ENCODE results near the gene POU2F2. TPM values are rescaled to one million over a fixed set of nuclear protein-coding genes. Genes with fewer than 3 reads are reported as not detected.

POU2F2 gene
- polyA plus RNA-seq, 1 experiment = 2.2 TPM

DNA sequence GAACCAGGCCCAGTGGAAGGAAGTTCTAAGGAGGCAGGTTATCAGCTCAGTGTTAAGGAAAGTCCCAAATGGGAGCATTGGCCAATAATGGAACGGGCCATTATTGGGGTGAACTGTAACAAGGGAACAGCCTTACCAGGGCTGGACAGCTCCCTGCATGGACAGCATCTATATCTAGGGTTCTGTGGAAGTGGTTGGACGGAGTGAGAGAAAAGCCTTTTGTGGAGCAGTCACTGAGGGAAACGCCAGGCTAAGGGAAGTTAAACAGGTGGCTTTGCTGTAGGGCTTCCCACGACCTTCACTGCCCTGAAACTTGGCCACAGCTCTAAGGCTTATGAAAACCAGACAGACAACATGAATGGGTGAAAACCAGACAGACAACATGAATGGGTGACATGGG, 17.0 kb downstream of the POU2F2 start:
- Histone ChIP-seq H3K36me3 (ENCODE audit: control insufficient read depth, insufficient read depth, low read length) (peaks cover 5% of the 10 kb centered on the region), H3K4me3 (ENCODE audit: low read depth, low read length) (no peak overlapping the region), H3K27me3 (ENCODE audit: control insufficient read depth, insufficient read depth, low read length) (no peaks in the 10 kb centered on the region)
- DNase-seq (ENCODE audit: low read depth) = no peak
- TF ChIP-seq, protein P1, sequence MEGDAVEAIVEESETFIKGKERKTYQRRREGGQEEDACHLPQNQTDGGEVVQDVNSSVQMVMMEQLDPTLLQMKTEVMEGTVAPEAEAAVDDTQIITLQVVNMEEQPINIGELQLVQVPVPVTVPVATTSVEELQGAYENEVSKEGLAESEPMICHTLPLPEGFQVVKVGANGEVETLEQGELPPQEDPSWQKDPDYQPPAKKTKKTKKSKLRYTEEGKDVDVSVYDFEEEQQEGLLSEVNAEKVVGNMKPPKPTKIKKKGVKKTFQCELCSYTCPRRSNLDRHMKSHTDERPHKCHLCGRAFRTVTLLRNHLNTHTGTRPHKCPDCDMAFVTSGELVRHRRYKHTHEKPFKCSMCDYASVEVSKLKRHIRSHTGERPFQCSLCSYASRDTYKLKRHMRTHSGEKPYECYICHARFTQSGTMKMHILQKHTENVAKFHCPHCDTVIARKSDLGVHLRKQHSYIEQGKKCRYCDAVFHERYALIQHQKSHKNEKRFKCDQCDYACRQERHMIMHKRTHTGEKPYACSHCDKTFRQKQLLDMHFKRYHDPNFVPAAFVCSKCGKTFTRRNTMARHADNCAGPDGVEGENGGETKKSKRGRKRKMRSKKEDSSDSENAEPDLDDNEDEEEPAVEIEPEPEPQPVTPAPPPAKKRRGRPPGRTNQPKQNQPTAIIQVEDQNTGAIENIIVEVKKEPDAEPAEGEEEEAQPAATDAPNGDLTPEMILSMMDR (IDR thresholded peaks at IDR 0.05; ENCODE audit: insufficient read depth, low read depth, low read length) = no peak
- ChIA-PET POLR2A (no interaction called here), CTCF (interaction anchor here (0.6 to 9.3 kb wide), 6 partner anchors 9 to 326 kb away, joined by 3 to 89 read pairs (median 4); partner anchors contain the start of gene POU2F2)

DNA sequence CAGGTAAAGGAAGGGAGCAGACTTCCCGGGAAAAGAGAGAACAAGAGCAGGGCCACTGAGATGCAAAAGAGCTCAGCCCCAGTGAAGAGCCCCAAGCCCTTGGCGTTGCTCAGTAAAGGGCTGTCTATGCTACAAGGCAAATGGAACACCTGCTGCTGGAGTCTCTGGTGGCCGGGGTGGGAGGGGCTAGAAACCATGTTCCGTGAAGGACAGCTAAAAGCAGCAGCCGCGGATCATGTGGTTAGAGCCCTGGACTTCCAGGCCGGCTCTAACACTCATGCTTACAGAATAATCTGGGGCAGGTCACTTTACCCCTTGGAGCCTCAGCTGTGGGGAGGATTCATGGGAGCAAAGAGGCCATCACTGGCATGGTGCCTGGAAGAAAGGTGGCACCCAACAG, 17.8 kb downstream of the POU2F2 start:
- H3K36me3 ChIP-seq (ENCODE audit: control insufficient read depth, insufficient read depth, low read length) = peaks cover 5% of the 10 kb centered on the region
- DNase-seq (ENCODE audit: low read depth) = no peak
- CTCF ChIA-PET = interaction anchor here (0.8 to 9.3 kb wide), 8 partner anchors 10 to 324 kb away, joined by 4 to 98 read pairs (median 6); partner anchors contain the start of gene POU2F2
- no peaks in the 10 kb centered on the region for H3K27me3 ChIP-seq (ENCODE audit: control insufficient read depth, insufficient read depth, low read length)
- TF ChIP-seq, protein P1 (IDR thresholded peaks at IDR 0.05; ENCODE audit: insufficient read depth, low read depth, low read length) = no peak
- H3K4me3 ChIP-seq (ENCODE audit: low read depth, low read length) = no peak overlapping the region
- POLR2A ChIA-PET = no interaction called here

DNA sequence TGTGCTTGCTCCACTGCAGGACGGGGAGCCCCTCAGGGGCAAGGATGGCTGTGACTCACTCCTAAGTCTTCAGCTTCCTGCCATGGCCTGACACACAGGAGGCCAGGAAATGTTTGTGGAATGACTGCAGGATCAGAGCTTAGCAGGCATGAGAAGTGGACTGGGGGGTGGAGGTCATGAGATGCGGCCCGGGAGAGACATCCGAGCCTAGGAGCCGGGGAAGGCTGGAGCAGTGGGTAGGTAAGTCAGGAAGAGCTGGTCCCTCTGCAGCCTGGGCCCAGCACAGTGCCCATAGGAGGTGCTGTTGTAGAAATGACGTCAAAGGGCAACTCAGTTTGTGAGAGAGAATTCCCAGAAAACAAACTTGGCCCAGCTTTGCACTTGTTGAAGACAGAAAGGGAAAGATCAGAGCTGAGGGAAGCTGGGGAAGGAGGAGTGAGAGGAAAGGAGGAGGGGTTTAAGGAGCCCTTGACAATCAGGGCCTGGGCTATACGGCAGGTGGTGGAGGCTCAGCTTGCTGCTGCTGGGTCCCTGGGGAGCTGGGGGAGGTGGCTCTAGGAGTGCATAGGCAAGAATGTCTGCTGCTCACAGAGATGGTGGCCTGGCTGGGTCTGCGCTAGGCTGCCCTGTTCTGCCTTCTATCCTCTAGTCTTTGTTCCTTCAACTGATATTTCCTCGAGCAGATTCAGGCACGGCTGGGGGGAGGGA, 18.5 kb downstream of the POU2F2 start:
- Histone ChIP-seq H3K27me3 (ENCODE audit: control insufficient read depth, insufficient read depth, low read length) (no peaks in the 10 kb centered on the region), H3K36me3 (ENCODE audit: control insufficient read depth, insufficient read depth, low read length) (peaks cover 5% of the 10 kb centered on the region), H3K4me3 (ENCODE audit: low read depth, low read length) (no peak overlapping the region)
- POLR2A ChIA-PET = no interaction called here
- peak; percentile 91 for DNase-seq (ENCODE audit: low read depth)
- TF ChIP-seq, protein P1 (IDR thresholded peaks at IDR 0.05; ENCODE audit: insufficient read depth, low read depth, low read length) = peak; percentile 35; the same call in 1 of the 2 replicates
- CTCF ChIA-PET = interaction anchor here (0.5 to 9.3 kb wide), 15 partner anchors 11 to 325 kb away, joined by 3 to 98 read pairs (median 4); partner anchors contain the start of gene POU2F2

DNA sequence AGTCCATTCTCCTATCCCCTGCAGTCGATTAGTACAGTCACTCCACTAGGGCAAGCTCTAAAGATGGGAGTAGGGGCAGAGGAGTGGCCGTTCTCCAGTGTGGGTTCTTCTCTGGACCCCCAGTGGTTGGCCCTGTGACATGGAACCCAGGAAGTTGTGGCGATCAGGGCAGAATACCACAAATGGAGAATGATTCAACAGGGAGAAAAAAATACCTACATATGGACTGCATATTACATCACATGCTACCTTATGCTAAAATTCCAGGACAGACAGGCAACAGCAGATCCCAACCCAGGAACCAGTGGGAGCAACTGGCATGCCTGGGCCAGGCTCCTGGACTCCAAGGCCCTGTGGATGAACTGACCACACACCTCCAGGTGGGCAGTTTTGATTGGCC, 20.4 kb downstream of the POU2F2 start:
- no peak for DNase-seq (ENCODE audit: low read depth)
- ChIA-PET CTCF (interaction anchor here (0.8 to 9.3 kb wide), 13 partner anchors 12 to 288 kb away, joined by 3 to 98 read pairs (median 4); partner anchors contain the start of genes GSK3A and POU2F2), POLR2A (no interaction called here)
- Histone ChIP-seq H3K27me3 (ENCODE audit: control insufficient read depth, insufficient read depth, low read length) (no peaks in the 10 kb centered on the region), H3K36me3 (ENCODE audit: control insufficient read depth, insufficient read depth, low read length) (peaks cover 3% of the 10 kb centered on the region), H3K4me3 (ENCODE audit: low read depth, low read length) (no peak overlapping the region)
- TF ChIP-seq, protein P1 (IDR thresholded peaks at IDR 0.05; ENCODE audit: insufficient read depth, low read depth, low read length) = no peak

DNA sequence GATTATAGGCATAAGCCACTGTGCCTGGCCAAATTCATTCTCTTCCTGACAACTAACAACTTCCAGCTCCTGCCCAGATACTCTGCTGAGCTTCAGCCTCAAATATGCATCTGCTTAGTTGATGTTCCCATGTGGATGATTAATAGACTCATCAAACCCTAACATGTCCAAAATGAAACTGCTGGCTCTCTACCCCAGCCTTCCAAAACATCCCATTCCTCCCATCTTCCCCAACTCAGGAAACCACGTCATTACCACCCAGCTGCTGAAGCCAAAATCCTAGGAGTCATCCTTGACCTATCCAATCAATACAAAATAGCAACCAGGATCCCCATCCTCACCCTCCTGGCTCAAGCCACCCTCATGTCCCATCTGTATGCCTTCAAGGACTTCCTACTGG, 20.9 kb downstream of the POU2F2 start:
- DNase-seq (ENCODE audit: low read depth) = no peak
- no peak overlapping the region for H3K4me3 ChIP-seq (ENCODE audit: low read depth, low read length)
- ChIA-PET CTCF (interaction anchor here (0.8 to 9.3 kb wide), 15 partner anchors 11 to 288 kb away, joined by 3 to 98 read pairs (median 3); partner anchors contain the start of genes GSK3A and POU2F2), POLR2A (no interaction called here)
- TF ChIP-seq, protein P1 (IDR thresholded peaks at IDR 0.05; ENCODE audit: insufficient read depth, low read depth, low read length) = no peak
- H3K36me3 ChIP-seq (ENCODE audit: control insufficient read depth, insufficient read depth, low read length) = peaks cover 2% of the 10 kb centered on the region
- no peaks in the 10 kb centered on the region for H3K27me3 ChIP-seq (ENCODE audit: control insufficient read depth, insufficient read depth, low read length)

Measured in BJ (cell line).